ENCODE data around the gene CNTN5.

DNA sequence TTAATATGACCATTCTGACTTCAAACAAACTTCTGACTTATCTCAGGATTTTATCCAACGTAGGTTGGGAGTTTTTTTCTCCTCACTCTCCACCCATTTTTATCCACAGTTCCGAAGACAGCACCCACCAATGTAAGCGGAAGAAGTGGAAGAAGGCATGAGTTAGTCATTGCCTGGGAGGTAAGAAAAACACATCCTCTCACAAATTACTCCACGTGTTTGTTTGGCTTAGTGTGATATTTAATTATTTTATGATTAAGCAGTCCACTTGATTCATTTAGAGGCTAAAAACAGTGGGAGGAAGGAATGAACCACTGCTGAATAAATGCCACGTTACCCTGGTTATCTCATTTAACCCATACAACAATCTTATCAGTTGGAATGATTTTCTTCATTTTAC, 1276.8 kb downstream of the CNTN5 start:
- TF ChIP-seq, protein P1, sequence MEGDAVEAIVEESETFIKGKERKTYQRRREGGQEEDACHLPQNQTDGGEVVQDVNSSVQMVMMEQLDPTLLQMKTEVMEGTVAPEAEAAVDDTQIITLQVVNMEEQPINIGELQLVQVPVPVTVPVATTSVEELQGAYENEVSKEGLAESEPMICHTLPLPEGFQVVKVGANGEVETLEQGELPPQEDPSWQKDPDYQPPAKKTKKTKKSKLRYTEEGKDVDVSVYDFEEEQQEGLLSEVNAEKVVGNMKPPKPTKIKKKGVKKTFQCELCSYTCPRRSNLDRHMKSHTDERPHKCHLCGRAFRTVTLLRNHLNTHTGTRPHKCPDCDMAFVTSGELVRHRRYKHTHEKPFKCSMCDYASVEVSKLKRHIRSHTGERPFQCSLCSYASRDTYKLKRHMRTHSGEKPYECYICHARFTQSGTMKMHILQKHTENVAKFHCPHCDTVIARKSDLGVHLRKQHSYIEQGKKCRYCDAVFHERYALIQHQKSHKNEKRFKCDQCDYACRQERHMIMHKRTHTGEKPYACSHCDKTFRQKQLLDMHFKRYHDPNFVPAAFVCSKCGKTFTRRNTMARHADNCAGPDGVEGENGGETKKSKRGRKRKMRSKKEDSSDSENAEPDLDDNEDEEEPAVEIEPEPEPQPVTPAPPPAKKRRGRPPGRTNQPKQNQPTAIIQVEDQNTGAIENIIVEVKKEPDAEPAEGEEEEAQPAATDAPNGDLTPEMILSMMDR (optimal IDR thresholded peaks at IDR 0.05 in 1 of 3, IDR thresholded peaks at IDR 0.05 in 1 of 3, conservative IDR thresholded peaks at IDR 0.05 in 1 of 3; ENCODE audit: extremely low read depth in 1 of 3, insufficient read depth in 2 of 3, low read length in 3 of 3), result no peak
- TF ChIP-seq EZH2 (IDR thresholded peaks at IDR 0.05; ENCODE audit: low read length), result no peak
